Measurements from ENCODE around the gene TTC28. TPM values are rescaled to one million over a fixed set of nuclear protein-coding genes. Genes with fewer than 3 reads are reported as not detected.
"Not testable (repeated sequence)": the region's sequence is repeated elsewhere in the genome, so short reads cannot be mapped to it uniquely, and the experiment has no call there.

Gene TTC28
- polyA plus RNA-seq, 1 donor from 2014 or later: 14.8 TPM

GRCh38 chr22:28465841-28466240 lies 213.8 kb downstream of the TTC28 start:
- Histone ChIP-seq H3K4me3 (ENCODE audit: low read length) (no peak overlapping the region), H3K27me3 (ENCODE audit: insufficient read depth, low read depth, low read length) (no peaks in the 10 kb centered on the region), H3F3A (ENCODE audit: insufficient read depth, low read length, poor library complexity, severe bottlenecking) (no peaks in the 10 kb centered on the region), H3K27ac (ENCODE audit: low read length) (no peak overlapping the region), H3K36me3 (ENCODE audit: insufficient read depth, low read length) (no peaks in the 10 kb centered on the region), H3K9ac (ENCODE audit: low read length) (no peak overlapping the region), H3K9me2 (ENCODE audit: insufficient read depth, low read length) (no peaks in the 10 kb centered on the region), H4K20me1 (ENCODE audit: insufficient read depth) (no peaks in the 10 kb centered on the region), H2AFZ (ENCODE audit: low read depth, low read length) (no peak overlapping the region), H3K9me3 (ENCODE audit: low read length) (no peaks in the 10 kb centered on the region), H3K79me2 (replicated peaks; ENCODE audit: insufficient read depth, low read length) (peaks cover 4% of the 10 kb centered on the region), H3K4me2 (ENCODE audit: low read length) (no peak overlapping the region)
- TF ChIP-seq, protein P1, sequence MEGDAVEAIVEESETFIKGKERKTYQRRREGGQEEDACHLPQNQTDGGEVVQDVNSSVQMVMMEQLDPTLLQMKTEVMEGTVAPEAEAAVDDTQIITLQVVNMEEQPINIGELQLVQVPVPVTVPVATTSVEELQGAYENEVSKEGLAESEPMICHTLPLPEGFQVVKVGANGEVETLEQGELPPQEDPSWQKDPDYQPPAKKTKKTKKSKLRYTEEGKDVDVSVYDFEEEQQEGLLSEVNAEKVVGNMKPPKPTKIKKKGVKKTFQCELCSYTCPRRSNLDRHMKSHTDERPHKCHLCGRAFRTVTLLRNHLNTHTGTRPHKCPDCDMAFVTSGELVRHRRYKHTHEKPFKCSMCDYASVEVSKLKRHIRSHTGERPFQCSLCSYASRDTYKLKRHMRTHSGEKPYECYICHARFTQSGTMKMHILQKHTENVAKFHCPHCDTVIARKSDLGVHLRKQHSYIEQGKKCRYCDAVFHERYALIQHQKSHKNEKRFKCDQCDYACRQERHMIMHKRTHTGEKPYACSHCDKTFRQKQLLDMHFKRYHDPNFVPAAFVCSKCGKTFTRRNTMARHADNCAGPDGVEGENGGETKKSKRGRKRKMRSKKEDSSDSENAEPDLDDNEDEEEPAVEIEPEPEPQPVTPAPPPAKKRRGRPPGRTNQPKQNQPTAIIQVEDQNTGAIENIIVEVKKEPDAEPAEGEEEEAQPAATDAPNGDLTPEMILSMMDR (IDR thresholded peaks at IDR 0.05; ENCODE audit: poor library complexity, severe bottlenecking): no peak
- no peak for TF ChIP-seq SMC3 (conservative IDR thresholded peaks at IDR 0.05; ENCODE audit: poor library complexity)
- TF ChIP-seq RAD21 (conservative IDR thresholded peaks at IDR 0.05): no peak
- TF ChIP-seq EZH2 (IDR thresholded peaks at IDR 0.05; ENCODE audit: borderline replicate concordance, insufficient read depth, low read length, poor library complexity, severe bottlenecking): no peak
- TF ChIP-seq, protein P2, sequence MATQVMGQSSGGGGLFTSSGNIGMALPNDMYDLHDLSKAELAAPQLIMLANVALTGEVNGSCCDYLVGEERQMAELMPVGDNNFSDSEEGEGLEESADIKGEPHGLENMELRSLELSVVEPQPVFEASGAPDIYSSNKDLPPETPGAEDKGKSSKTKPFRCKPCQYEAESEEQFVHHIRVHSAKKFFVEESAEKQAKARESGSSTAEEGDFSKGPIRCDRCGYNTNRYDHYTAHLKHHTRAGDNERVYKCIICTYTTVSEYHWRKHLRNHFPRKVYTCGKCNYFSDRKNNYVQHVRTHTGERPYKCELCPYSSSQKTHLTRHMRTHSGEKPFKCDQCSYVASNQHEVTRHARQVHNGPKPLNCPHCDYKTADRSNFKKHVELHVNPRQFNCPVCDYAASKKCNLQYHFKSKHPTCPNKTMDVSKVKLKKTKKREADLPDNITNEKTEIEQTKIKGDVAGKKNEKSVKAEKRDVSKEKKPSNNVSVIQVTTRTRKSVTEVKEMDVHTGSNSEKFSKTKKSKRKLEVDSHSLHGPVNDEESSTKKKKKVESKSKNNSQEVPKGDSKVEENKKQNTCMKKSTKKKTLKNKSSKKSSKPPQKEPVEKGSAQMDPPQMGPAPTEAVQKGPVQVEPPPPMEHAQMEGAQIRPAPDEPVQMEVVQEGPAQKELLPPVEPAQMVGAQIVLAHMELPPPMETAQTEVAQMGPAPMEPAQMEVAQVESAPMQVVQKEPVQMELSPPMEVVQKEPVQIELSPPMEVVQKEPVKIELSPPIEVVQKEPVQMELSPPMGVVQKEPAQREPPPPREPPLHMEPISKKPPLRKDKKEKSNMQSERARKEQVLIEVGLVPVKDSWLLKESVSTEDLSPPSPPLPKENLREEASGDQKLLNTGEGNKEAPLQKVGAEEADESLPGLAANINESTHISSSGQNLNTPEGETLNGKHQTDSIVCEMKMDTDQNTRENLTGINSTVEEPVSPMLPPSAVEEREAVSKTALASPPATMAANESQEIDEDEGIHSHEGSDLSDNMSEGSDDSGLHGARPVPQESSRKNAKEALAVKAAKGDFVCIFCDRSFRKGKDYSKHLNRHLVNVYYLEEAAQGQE (IDR thresholded peaks at IDR 0.05; ENCODE audit: borderline replicate concordance): no peak
- TF ChIP-seq TAF1 (IDR thresholded peaks at IDR 0.05; ENCODE audit: low read depth): no peak
- no peak for TF ChIP-seq EP300 (conservative IDR thresholded peaks at IDR 0.05; ENCODE audit: poor library complexity, severe bottlenecking)
- TF ChIP-seq POLR2AphosphoS5 (IDR thresholded peaks at IDR 0.05): no peak
- no peak for TF ChIP-seq MXI1 (conservative IDR thresholded peaks at IDR 0.05; ENCODE audit: poor library complexity, severe bottlenecking)

DNA sequence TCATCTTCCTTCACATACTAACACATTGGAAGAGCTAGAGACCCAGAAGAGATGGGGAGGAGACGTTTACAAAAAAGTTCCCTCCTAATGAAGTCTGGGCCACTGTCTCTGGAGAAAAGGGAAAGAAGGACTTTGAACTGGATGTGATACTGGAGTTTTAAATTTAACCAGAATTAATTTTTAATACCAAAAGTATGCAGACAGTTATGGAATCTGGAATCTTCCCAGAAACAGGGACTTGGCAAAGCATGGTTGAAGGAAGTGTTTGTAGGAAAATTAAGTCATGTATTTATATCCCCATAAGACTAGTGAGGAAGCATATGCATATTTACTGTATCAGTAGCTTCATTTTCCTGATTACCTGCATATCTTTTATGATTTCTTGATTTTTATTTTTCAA lies 215.5 kb downstream of the TTC28 start:
- Histone ChIP-seq H3K27ac (ENCODE audit: low read length) (no peak overlapping the region), H3K79me2 (replicated peaks; ENCODE audit: insufficient read depth, low read length) (no peaks in the 10 kb centered on the region), H4K20me1 (ENCODE audit: insufficient read depth) (no peaks in the 10 kb centered on the region), H3K9ac (ENCODE audit: low read length) (no peak overlapping the region), H3F3A (ENCODE audit: insufficient read depth, low read length, poor library complexity, severe bottlenecking) (no peaks in the 10 kb centered on the region), H3K4me2 (ENCODE audit: low read length) (no peak overlapping the region), H3K36me3 (ENCODE audit: insufficient read depth, low read length) (no peaks in the 10 kb centered on the region), H3K4me3 (ENCODE audit: low read length) (no peak overlapping the region), H3K27me3 (ENCODE audit: insufficient read depth, low read depth, low read length) (no peaks in the 10 kb centered on the region), H2AFZ (ENCODE audit: low read depth, low read length) (no peak overlapping the region), H3K9me2 (ENCODE audit: insufficient read depth, low read length) (no peaks in the 10 kb centered on the region), H3K9me3 (ENCODE audit: low read length) (no peaks in the 10 kb centered on the region)
- TF ChIP-seq EP300 (conservative IDR thresholded peaks at IDR 0.05; ENCODE audit: poor library complexity, severe bottlenecking) (no peak), POLR2AphosphoS5 (IDR thresholded peaks at IDR 0.05) (no peak), TAF1 (IDR thresholded peaks at IDR 0.05; ENCODE audit: low read depth) (no peak), MXI1 (conservative IDR thresholded peaks at IDR 0.05; ENCODE audit: poor library complexity, severe bottlenecking) (no peak), SMC3 (conservative IDR thresholded peaks at IDR 0.05; ENCODE audit: poor library complexity) (no peak), EZH2 (IDR thresholded peaks at IDR 0.05; ENCODE audit: borderline replicate concordance, insufficient read depth, low read length, poor library complexity, severe bottlenecking) (no peak), RAD21 (conservative IDR thresholded peaks at IDR 0.05) (no peak)
- TF ChIP-seq, protein P2 (IDR thresholded peaks at IDR 0.05; ENCODE audit: borderline replicate concordance): no peak
- TF ChIP-seq, protein P1 (IDR thresholded peaks at IDR 0.05; ENCODE audit: poor library complexity, severe bottlenecking): no peak

DNA sequence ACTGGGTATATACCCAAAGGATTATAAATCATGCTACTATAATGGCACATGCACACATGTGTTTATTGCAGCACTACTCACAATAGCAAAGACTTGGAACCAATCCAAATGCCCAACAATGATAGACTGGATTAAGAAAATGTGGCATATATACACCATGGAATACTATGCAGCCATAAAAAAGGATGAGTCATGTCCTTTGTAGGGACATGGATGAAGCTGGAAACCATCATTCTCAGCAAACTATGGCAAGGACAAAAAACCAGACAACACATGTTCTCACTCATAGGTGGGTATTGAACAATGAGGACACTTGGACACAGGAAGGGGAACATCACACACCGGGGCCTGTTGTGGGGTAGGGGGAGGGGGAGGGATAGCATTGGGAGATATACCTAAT lies 216.2 kb downstream of the TTC28 start:
- not testable (repeated sequence) for H3K36me3 ChIP-seq (ENCODE audit: insufficient read depth, low read length); H3K9ac ChIP-seq (ENCODE audit: low read length); H3F3A ChIP-seq (ENCODE audit: insufficient read depth, low read length, poor library complexity, severe bottlenecking); H3K9me2 ChIP-seq (ENCODE audit: insufficient read depth, low read length); H3K4me3 ChIP-seq (ENCODE audit: low read length); H4K20me1 ChIP-seq (ENCODE audit: insufficient read depth); H2AFZ ChIP-seq (ENCODE audit: low read depth, low read length); H3K9me3 ChIP-seq (ENCODE audit: low read length); H3K79me2 ChIP-seq (replicated peaks; ENCODE audit: insufficient read depth, low read length); H3K27me3 ChIP-seq (ENCODE audit: insufficient read depth, low read depth, low read length); H3K4me2 ChIP-seq (ENCODE audit: low read length); H3K27ac ChIP-seq (ENCODE audit: low read length)

Measured in neural cell (in vitro differentiated cells).